Lower lobe of right lung (tissue), 2 donors: ENCODE data around the gene APLP2. TPM values are rescaled to one million over a fixed set of nuclear protein-coding genes. Genes with fewer than 3 reads are reported as not detected.

Source experiments
- ATAC-seq, 2 donors: fragments of 200-7000 bp; cut with Tn5 transposase; one replicate each; pipeline ENCODE4 v1.9.1; 2020 to 2022; ENCODE audit warnings: mild to moderate bottlenecking in 2 of 2, moderate library complexity in 2 of 2
- DNase-seq: peaks from one replicate; pipeline ENCODE4 v3.0.0-alpha.2; 2020
- H3K27ac ChIP-seq: fragments of 200-600 bp; one replicate; pipeline ENCODE4 v1.8.0; 2022
- H3K27me3 ChIP-seq: fragments of 200-600 bp; one replicate; pipeline ENCODE4 v1.8.0; 2022; ENCODE audit warnings: low read depth
- H3K36me3 ChIP-seq: fragments of 200-600 bp; one replicate; pipeline ENCODE4 v1.8.0; 2022; ENCODE audit warnings: mild to moderate bottlenecking
- H3K4me1 ChIP-seq: fragments of 200-600 bp; one replicate; pipeline ENCODE4 v1.8.0; 2022
- H3K4me3 ChIP-seq: fragments of 200-600 bp; one replicate; pipeline ENCODE4 v1.8.0; 2022; ENCODE audit warnings: mild to moderate bottlenecking
- H3K9me3 ChIP-seq: fragments of 200-600 bp; one replicate; pipeline ENCODE4 v1.8.0; 2022
- CTCF ChIP-seq: fragments of 200-600 bp; IDR thresholded peaks from one replicate; pipeline ENCODE4 v1.8.0; 2022; ENCODE audit warnings: antibody characterized with exemption, mild to moderate bottlenecking
- intact Hi-C: fragments of 100-400 bp; cut with DNase I; formaldehyde crosslinking; loops from one replicate; pipeline ENCODE4 v1.11.0; 2022
- total RNA-seq: library from RNA; stranded (reverse); fragmentation: NEBNext Ultra II Directional; extraction: Animal tissue kit (Norgen Biotek cat#: 25700); gene quantifications from one replicate; pipeline ENCODE4 v1.2.1, GENCODE V29; 2021
- donor health status: DM: no; HTN: yes; CAD: no; lungs with severe emphysema.

Gene APLP2
- total RNA-seq, 1 donor from 2014 or later: 582 TPM

- no peaks in the 10 kb centered on the region for H3K27me3 ChIP-seq
- intact Hi-C loops: no loop called here
- no peak for DNase-seq
- H3K4me1 ChIP-seq: peaks cover 24% of the 10 kb centered on the region
- H3K9me3 ChIP-seq: no peaks in the 10 kb centered on the region
- H3K27ac ChIP-seq: no peak overlapping the region
- peaks cover 51% of the 10 kb centered on the region for H3K36me3 ChIP-seq
- H3K4me3 ChIP-seq: no peak overlapping the region
- no peak for ATAC-seq
- TF ChIP-seq CTCF: no peak
Observed at GRCh38 chr11:130114281-130114680, 44.6 kb downstream of the APLP2 start.

GRCh38 chr11:130114726-130115125, 45.0 kb downstream of the APLP2 start:
- Histone ChIP-seq H3K4me3 (no peak overlapping the region), H3K9me3 (no peaks in the 10 kb centered on the region), H3K36me3 (peaks cover 46% of the 10 kb centered on the region), H3K27ac (no peak overlapping the region), H3K4me1 (peaks cover 24% of the 10 kb centered on the region), H3K27me3 (no peaks in the 10 kb centered on the region)
- no peak for TF ChIP-seq CTCF
- DNase-seq (no peak), ATAC-seq (no peak)
- intact Hi-C loops: no loop called here

GRCh38 chr11:130115218-130115617, 45.5 kb downstream of the APLP2 start:
- peaks cover 21% of the 10 kb centered on the region for H3K4me1 ChIP-seq
- H3K4me3 ChIP-seq: no peak overlapping the region
- peaks cover 41% of the 10 kb centered on the region for H3K36me3 ChIP-seq
- ATAC-seq (peak in 1 of 2 donors; percentile 45), DNase-seq (no peak)
- TF ChIP-seq CTCF: no peak
- H3K9me3 ChIP-seq: no peaks in the 10 kb centered on the region
- intact Hi-C loops: no loop called here
- no peak overlapping the region for H3K27ac ChIP-seq
- H3K27me3 ChIP-seq: no peaks in the 10 kb centered on the region

GRCh38 chr11:130118165-130118564, 48.5 kb downstream of the APLP2 start:
- Histone ChIP-seq H3K9me3 (no peaks in the 10 kb centered on the region), H3K4me3 (no peak overlapping the region), H3K27ac (no peak overlapping the region), H3K4me1 (peaks cover 45% of the 10 kb centered on the region), H3K36me3 (peaks cover 28% of the 10 kb centered on the region), H3K27me3 (no peaks in the 10 kb centered on the region)
- DNase-seq (no peak), ATAC-seq (no peak)
- intact Hi-C loops: no loop called here
- no peak for TF ChIP-seq CTCF

- peaks cover 52% of the 10 kb centered on the region for H3K4me1 ChIP-seq
- H3K4me3 ChIP-seq: no peak overlapping the region
- intact Hi-C loops: no loop called here
- no peak for DNase-seq
- H3K9me3 ChIP-seq: no peaks in the 10 kb centered on the region
- peaks cover 31% of the 10 kb centered on the region for H3K36me3 ChIP-seq
- no peak overlapping the region for H3K27ac ChIP-seq
- no peak for TF ChIP-seq CTCF
- ATAC-seq: no peak
- H3K27me3 ChIP-seq: no peaks in the 10 kb centered on the region
Observed at GRCh38 chr11:130118636-130119387, 49.1 kb downstream of the APLP2 start.
